GM12878 (cell line): ENCODE data around the gene THRA. TPM values are rescaled to one million over a fixed set of nuclear protein-coding genes. Genes with fewer than 3 reads are reported as not detected.

Experiments
- ATAC-seq: fragments of 200-7000 bp; cut with Tn5 transposase; 3 replicates; pipeline ENCODE4 v1.9.1; 2020; ENCODE audit warnings: mild to moderate bottlenecking, moderate library complexity
- BruUV-seq: library from RNA; stranded (reverse); fragments of 400-500 nt; replicated peaks from 2 replicates; lab custom pipeline; 2021; lab: Mats Ljungman, UMichigan
- CTCF ChIA-PET: fragments of 300-600 bp; sonication (Branson Sonifier 250); formaldehyde crosslinking; extraction: SDS; loops from one replicate; lab custom pipeline; 2021; ENCODE audit warnings: inconsistent platforms; lab: Yijun Ruan, JAX
- POLR2A ChIA-PET: fragments of 350-600 bp; formaldehyde crosslinking; extraction: SDS; loops from one replicate; lab custom pipeline; 2021; ENCODE audit warnings: inconsistent platforms; lab: Charles Lee
- RAD21 ChIA-PET: fragments of 300-600 bp; sonication (Branson Sonifier 250); formaldehyde crosslinking; loops from one replicate; lab custom pipeline; 2023; ENCODE audit warnings: antibody characterized with exemption; ENCODE audit not compliant: unreplicated experiment; lab: Charles Lee
- SMC1A ChIA-PET: fragments of 300-600 bp; sonication (Branson Sonifier 250); formaldehyde crosslinking; loops from one replicate; lab custom pipeline; 2023; ENCODE audit not compliant: unreplicated experiment, uncharacterized antibody; lab: Charles Lee
- DNase-seq: peaks from one replicate; pipeline ENCODE4 v3.0.0-alpha.2; 2011; ENCODE audit warnings: low read depth, low spot score
- FAIRE-seq: peaks from 3 replicates; lab custom pipeline; 2011; peaks lifted over from hg19 to GRCh38; lab: Jason Lieb, UNC
- H2AFZ ChIP-seq: 2 replicates; pipeline ENCODE4 v1.6.0; 2011; ENCODE audit warnings: low read depth, low read length, control low read depth; ENCODE audit not compliant: control insufficient read depth
- H3K27ac ChIP-seq: 2 replicates; pipeline ENCODE4 v1.5.1; 2011; ENCODE audit warnings: control low read depth; ENCODE audit not compliant: control insufficient read depth, insufficient read depth
- H3K27me3 ChIP-seq, 2 experiments: replicated peaks in 1 of 2; 2 replicates each; pipeline versions ENCODE4 v1.6.0 to v1.6.1; 2011; ENCODE audit warnings: low read length in 1 of 2; ENCODE audit not compliant: control insufficient read depth in 2 of 2, insufficient read depth in 2 of 2
- H3K36me3 ChIP-seq, 2 experiments: 2 replicates each; pipeline ENCODE4 v1.5.1; 2011; ENCODE audit warnings: low read length in 1 of 2; ENCODE audit not compliant: control insufficient read depth in 2 of 2, insufficient read depth in 2 of 2
- H3K4me1 ChIP-seq: 2 replicates; pipeline ENCODE4 v1.6.1; 2011; ENCODE audit warnings: mild to moderate bottlenecking, low read length, moderate library complexity, mixed read lengths; ENCODE audit not compliant: control insufficient read depth, insufficient read depth
- H3K4me2 ChIP-seq: 2 replicates; pipeline ENCODE4 v1.6.0; 2011; ENCODE audit warnings: control low read depth; ENCODE audit not compliant: control insufficient read depth, insufficient read depth
- H3K4me3 ChIP-seq: fragments of 200-600 bp; sonication (generic); 2 replicates; pipeline ENCODE4 v1.5.1; 2016
- H3K79me2 ChIP-seq: 2 replicates; pipeline ENCODE4 v1.6.0; 2011; ENCODE audit warnings: low read length; ENCODE audit not compliant: control insufficient read depth, insufficient read depth
- H3K9ac ChIP-seq: 2 replicates; pipeline ENCODE4 v1.8.0; 2011; ENCODE audit warnings: low read length, control low read depth, mixed read lengths; ENCODE audit not compliant: control insufficient read depth, insufficient read depth
- H3K9me3 ChIP-seq: replicated peaks from 3 replicates; pipeline ENCODE4 v1.5.1; 2011; ENCODE audit warnings: mild to moderate bottlenecking, low read length; ENCODE audit not compliant: control insufficient read depth, insufficient read depth
- H4K20me1 ChIP-seq: 2 replicates; pipeline ENCODE4 v1.6.0; 2011; ENCODE audit not compliant: control insufficient read depth, insufficient read depth
- SPI1 ChIP-seq: IDR thresholded peaks from 2 replicates; pipeline ENCODE4 v1.6.1; 2011; ENCODE audit warnings: low read depth, mild to moderate bottlenecking, low read length, moderate library complexity, borderline replicate concordance; ENCODE audit not compliant: insufficient read depth
- USF2 ChIP-seq: IDR thresholded peaks from 2 replicates; pipeline ENCODE4 v1.6.1; 2011; ENCODE audit warnings: low read depth, low read length, improper control_type of control experiment, borderline replicate concordance
- WGBS: methylation state at CpG from one replicate; pipeline ENCODE4 v1.1.6; 2016; ENCODE audit warnings: low lambda C conversion rate; ENCODE audit not compliant: insufficient replicate concordance, insufficient coverage; ENCODE audit errors: missing lambda C conversion rate; 5-methylcytosine and 5-hydroxymethylcytosine counted together
- in situ Hi-C: fragments of 300-500 bp; cut with MboI; formaldehyde crosslinking; loops from 9 replicates; pipeline ENCODE4 v1.14.3; 2018; ENCODE audit warnings: mixed read lengths
- intact Hi-C: fragments of 100-400 bp; cut with micrococcal nuclease; formaldehyde crosslinking; loops from one replicate; pipeline ENCODE4 v1.14.2; 2022; ENCODE audit not compliant: unreplicated experiment
- polyA plus RNA-seq, 11 experiments: library from polyadenylated mRNA; depleted of rRNA in 4 of 11; unstranded in 6 of 11; stranded (reverse) in 5 of 11; fragments of >200 nt; fragmentation: Nextera tagmentation in 4 of 11; fragmentation: Illumina TruSeq in 1 of 11; extraction: Ambion mirVana in 4 of 11; extraction: Trizol in 1 of 11; gene quantifications; 1 replicate in 1 of 11; 2 replicates in 10 of 11; pipeline versions ENCODE4 v1.2.1 to v1.2.3, GENCODE V29; 2011 to 2016; ENCODE audit warnings: inconsistent platforms in 2 of 11, missing spikeins in 2 of 11, low read depth in 1 of 11
- total RNA-seq, 4 experiments: library from RNA; depleted of rRNA in 3 of 4; stranded (reverse); fragments of >200 nt in 3 of 4; fragmentation: Illumina TruSeq in 1 of 4; extraction: Trizol in 1 of 4; gene quantifications; 2 replicates each; pipeline versions ENCODE4 v1.2.1 to v1.2.3, GENCODE V29; 2013 to 2021

THRA gene
- total and polyA plus RNA-seq, 10 of the 15 experiments (the other 5 are each of a cell fraction or from before 2014, with no cell fraction given) = 0.03 to 2.0 (median 0.64) TPM

DNA sequence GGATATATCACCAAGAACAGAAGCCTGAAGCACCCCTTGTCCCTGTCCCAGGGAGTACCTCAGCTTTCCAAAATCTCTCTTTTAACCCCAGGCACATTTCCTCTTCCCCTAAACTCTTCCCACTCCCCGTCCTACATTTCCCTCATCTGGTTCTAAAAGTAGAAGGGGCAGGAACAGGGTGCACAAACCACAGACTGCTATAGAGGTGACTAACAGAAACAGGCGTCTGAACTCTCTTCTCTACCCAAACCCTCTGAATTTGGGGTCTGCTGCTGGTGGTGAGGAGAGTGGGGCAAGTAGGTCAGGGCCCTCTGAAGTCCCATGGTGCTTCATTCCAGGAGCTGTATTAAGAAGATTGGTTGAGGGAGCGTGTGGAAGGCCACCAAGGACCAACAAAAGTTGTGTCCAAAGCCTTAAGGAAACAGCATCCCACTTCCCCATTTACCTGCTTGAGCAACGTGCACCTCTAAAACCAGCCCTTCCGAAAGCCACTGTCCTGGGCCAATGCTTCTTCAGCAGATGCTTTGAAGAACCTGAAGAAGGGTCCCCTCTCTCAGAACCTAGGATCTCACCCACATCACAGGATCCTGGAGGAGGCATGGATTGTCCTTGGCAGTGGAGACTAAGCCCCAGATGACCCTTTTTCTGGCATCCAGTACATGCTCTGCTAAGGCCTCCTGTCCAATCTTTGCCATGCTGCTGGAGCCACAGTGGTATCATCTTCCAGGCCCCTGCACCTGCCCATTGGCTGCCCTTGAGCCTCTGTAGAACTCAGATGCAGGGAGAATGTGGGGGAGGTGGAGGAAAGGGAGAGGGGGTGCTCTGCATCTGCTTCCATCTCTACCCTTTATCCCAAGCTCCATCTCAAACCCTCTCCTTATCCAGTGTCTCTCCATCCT is 43.3 kb downstream of the THRA start:
- Histone ChIP-seq H3K4me1 (peaks cover 56% of the 10 kb centered on the region), H3K36me3 (no peaks in the 10 kb centered on the region), H4K20me1 (no peaks in the 10 kb centered on the region), H3K79me2 (no peaks in the 10 kb centered on the region), H3K4me3 (no peak overlapping the region), H3K9me3 (no peaks in the 10 kb centered on the region), H2AFZ (no peak overlapping the region), H3K9ac (no peak overlapping the region), H3K27me3 (no peaks in the 10 kb centered on the region), H3K27ac (no peak overlapping the region), H3K4me2 (no peak overlapping the region)
- WGBS = 53% methylated on average over 5 of the region's 5 CpGs
- no TSS peak for BruUV-seq
- POLR2A ChIA-PET = no interaction called here
- SMC1A ChIA-PET = interaction anchor here (1.0 to 1.8 kb wide), 2 partner anchors 7 to 31 kb away, joined by 5 to 6 read pairs; no protein-coding TSS in a partner anchor
- intact Hi-C loops (no loop called here), in situ Hi-C loops (no loop called here)
- RAD21 ChIA-PET = interaction anchor here (1.2 to 1.3 kb wide), 2 partner anchors 53 to 62 kb away, joined by 3 to 4 read pairs; no protein-coding TSS in a partner anchor
- no peak for FAIRE-seq
- ATAC-seq = no peak
- CTCF ChIA-PET = interaction anchor here (0.6 to 1.6 kb wide), 4 partner anchors 16 to 104 kb away, joined by 3 to 5 read pairs (median 4); no protein-coding TSS in a partner anchor
- no peak for DNase-seq
- TF ChIP-seq USF2 = no peak
- peak; percentile 73 for TF ChIP-seq SPI1
